HepG2 (cell line): Measurements from ENCODE around the gene EIF2AK2. TPM values are rescaled to one million over a fixed set of nuclear protein-coding genes. Genes with fewer than 3 reads are reported as not detected.

Experiments
- BCL3 ChIP-seq: sonication (generic); formaldehyde crosslinking; IDR thresholded peaks from 2 replicates; pipeline ENCODE4 v1.5.1; 2020; ENCODE audit warnings: mild to moderate bottlenecking, missing genetic modification reagents, moderate library complexity
- BCL6 ChIP-seq: IDR thresholded peaks from 2 replicates; pipeline ENCODE4 v1.6.1; 2016; ENCODE audit warnings: missing genetic modification reagents, missing compliant biosample characterization
- CBFB ChIP-seq: sonication (generic); formaldehyde crosslinking; IDR thresholded peaks from 2 replicates; pipeline ENCODE4 v1.4.0; 2020; ENCODE audit warnings: missing genetic modification reagents
- E2F5 ChIP-seq: sonication (generic); formaldehyde crosslinking; conservative IDR thresholded peaks from 2 replicates; pipeline ENCODE4 v1.4.0; 2020; ENCODE audit warnings: missing genetic modification reagents
- ELF4 ChIP-seq: sonication (generic); formaldehyde crosslinking; IDR thresholded peaks from 2 replicates; pipeline ENCODE4 v1.5.0; 2020; ENCODE audit warnings: missing genetic modification reagents, mild to moderate bottlenecking, moderate library complexity, borderline replicate concordance
- ERF ChIP-seq: IDR thresholded peaks from 2 replicates; pipeline ENCODE4 v1.6.1; 2018; ENCODE audit warnings: missing biosample characterization, missing genetic modification reagents
- FLYWCH1 ChIP-seq: sonication (generic); formaldehyde crosslinking; IDR thresholded peaks from 2 replicates; pipeline ENCODE4 v1.8.1; 2023; ENCODE audit warnings: mild to moderate bottlenecking, missing genetic modification reagents
- MAX ChIP-seq: IDR thresholded peaks from 2 replicates; pipeline ENCODE4 v1.6.1; 2012; ENCODE audit warnings: inconsistent platforms
- MEIS1 ChIP-seq: sonication (generic); formaldehyde crosslinking; IDR thresholded peaks from 2 replicates; pipeline ENCODE4 v1.9.0; 2021; ENCODE audit warnings: mild to moderate bottlenecking, missing genetic modification reagents, moderate library complexity, borderline replicate concordance
- NFIB ChIP-seq: sonication (generic); formaldehyde crosslinking; IDR thresholded peaks from 2 replicates; pipeline ENCODE4 v1.9.0; 2021; ENCODE audit warnings: missing genetic modification reagents, mild to moderate bottlenecking, borderline replicate concordance
- PRMT3 ChIP-seq: sonication (generic); formaldehyde crosslinking; IDR thresholded peaks from 2 replicates; pipeline ENCODE4 v1.8.1; 2022; ENCODE audit warnings: low read depth, mild to moderate bottlenecking, moderate library complexity, missing genetic modification reagents, borderline replicate concordance
- RAD51 ChIP-seq: fragments of 450-650 bp; IDR thresholded peaks from 2 replicates; pipeline ENCODE4 v1.6.1; 2016; ENCODE audit warnings: borderline replicate concordance
- RFXANK ChIP-seq: IDR thresholded peaks from 2 replicates; pipeline ENCODE4 v1.6.1; 2016
- SCMH1 ChIP-seq: sonication (generic); formaldehyde crosslinking; IDR thresholded peaks from 2 replicates; pipeline ENCODE4 v1.9.0; 2021; ENCODE audit warnings: missing genetic modification reagents, mild to moderate bottlenecking, borderline replicate concordance
- WIZ ChIP-seq: sonication (generic); formaldehyde crosslinking; IDR thresholded peaks from 2 replicates; pipeline ENCODE4 v1.5.1; 2020; ENCODE audit warnings: mild to moderate bottlenecking, missing genetic modification reagents
- ZBTB1 ChIP-seq: sonication (generic); formaldehyde crosslinking; IDR thresholded peaks from 2 replicates; pipeline ENCODE4 v1.4.0; 2020; ENCODE audit warnings: missing genetic modification reagents, borderline replicate concordance
- ZKSCAN5 ChIP-seq: sonication (generic); formaldehyde crosslinking; IDR thresholded peaks from 2 replicates; pipeline ENCODE4 v1.5.1; 2020; ENCODE audit warnings: mild to moderate bottlenecking, missing genetic modification reagents
- ZNF468 ChIP-seq: sonication (generic); formaldehyde crosslinking; IDR thresholded peaks from 2 replicates; pipeline ENCODE4 v1.8.0; 2022; ENCODE audit warnings: mild to moderate bottlenecking, moderate library complexity, missing genetic modification reagents
- ZNF510 ChIP-seq: sonication (generic); formaldehyde crosslinking; IDR thresholded peaks from 2 replicates; pipeline ENCODE4 v1.4.0; 2020; ENCODE audit warnings: low read depth, mild to moderate bottlenecking, missing genetic modification reagents
- ZNF670 ChIP-seq: sonication (generic); formaldehyde crosslinking; IDR thresholded peaks from 2 replicates; pipeline ENCODE4 v1.8.0; 2022; ENCODE audit warnings: mild to moderate bottlenecking, missing genetic modification reagents, borderline replicate concordance
- ZNF776 ChIP-seq: sonication (generic); formaldehyde crosslinking; IDR thresholded peaks from 2 replicates; pipeline ENCODE4 v1.4.0; 2020; ENCODE audit warnings: mild to moderate bottlenecking, missing genetic modification reagents
- ZSCAN5A ChIP-seq: sonication (generic); formaldehyde crosslinking; IDR thresholded peaks from 2 replicates; pipeline ENCODE4 v1.8.0; 2022; ENCODE audit warnings: mild to moderate bottlenecking, missing genetic modification reagents, borderline replicate concordance
- ZXDC ChIP-seq: sonication (generic); formaldehyde crosslinking; IDR thresholded peaks from 2 replicates; pipeline ENCODE4 v1.5.0; 2020; ENCODE audit warnings: mild to moderate bottlenecking, missing genetic modification reagents
- polyA plus RNA-seq, 8 experiments: library from polyadenylated mRNA; depleted of rRNA in 3 of 8; stranded (reverse) in 7 of 8; unstranded in 1 of 8; fragments of >200 nt; fragmentation: Illumina TruSeq in 4 of 8; extraction: Trizol in 4 of 8; gene quantifications; 2 replicates each; pipeline versions ENCODE4 v1.2.1 to v1.2.3, GENCODE V29; 2011 to 2016; ENCODE audit warnings: low read depth in 4 of 8, missing spikeins in 1 of 8, mixed read lengths in 1 of 8; ENCODE audit not compliant: insufficient read depth in 1 of 8
- total RNA-seq, 5 experiments: library from RNA; depleted of rRNA; stranded (reverse); fragments of >200 nt; fragmentation: Illumina TruSeq; extraction: Trizol; gene quantifications; 2 replicates each; pipeline ENCODE4 v1.2.3, GENCODE V29; 2016; ENCODE audit warnings: low read depth in 1 of 5

EIF2AK2 gene
- total and polyA plus RNA-seq, 2 of the 13 experiments (the other 11 are each of a cell fraction or from before 2014, with no cell fraction given): 10.2 to 26.1 TPM

- TF ChIP-seq ZXDC (CRISPR knock-in tag) (peak; percentile 94; the same call in 1 of the 2 replicates), ZKSCAN5 (no peak), ZNF776 (peak; percentile 98), FLYWCH1 (0 out of 2 replicates have a peak, but pooled peaks have one; percentile 10), ZNF670 (CRISPR knock-in tag) (peak; percentile 95; the same call in 1 of the 2 replicates), NFIB (peak; percentile 90; the same call in 1 of the 2 replicates), CBFB (CRISPR knock-in tag) (0 out of 2 replicates have a peak, but pooled peaks have one; percentile 11), MEIS1 (peak; percentile 88), WIZ (CRISPR knock-in tag) (peak; percentile 94), ZNF510 (CRISPR knock-in tag) (peak; percentile 39; the same call in 1 of the 2 replicates), E2F5 (CRISPR knock-in tag) (peak; percentile 72; the same call in 1 of the 2 replicates), BCL6 (no peak), ELF4 (CRISPR knock-in tag) (peak; percentile 80; the same call in 1 of the 2 replicates), ZNF468 (CRISPR knock-in tag) (peak; percentile 73; the same call in 1 of the 2 replicates), MAX (peak; percentile 97), RAD51 (no peak), PRMT3 (CRISPR knock-in tag) (peak; percentile 99), ZSCAN5A (CRISPR knock-in tag) (peak; percentile 84), ERF (peak; percentile 77), RFXANK (CRISPR knock-in tag) (no peak; the same call in 1 of the 2 replicates), BCL3 (CRISPR knock-in tag) (peak; percentile 94), SCMH1 (CRISPR knock-in tag) (no peak), ZBTB1 (peak; percentile 79; the same call in 1 of the 2 replicates)
Measured at GRCh38 chr2:37196320-37197195, 39.8 kb upstream of the EIF2AK2 start, which contains the start of gene CEBPZOS (continued).
